NB4 (cell line): ENCODE data around the gene PLA2G4F.

Experiments
- DNase-seq: peaks from one replicate; pipeline ENCODE4 v3.0.0; 2010; ENCODE audit warnings: low read depth
- H3K4me3 ChIP-seq: one replicate; pipeline ENCODE4 v1.5.1; 2011; ENCODE audit warnings: mild to moderate bottlenecking, low read depth, low read length, moderate library complexity
- CTCF ChIP-seq: IDR thresholded peaks from one replicate; pipeline ENCODE4 v1.5.1; 2012; ENCODE audit warnings: low read depth, low read length
- MAX ChIP-seq: IDR thresholded peaks from 2 replicates; pipeline ENCODE4 v1.6.1; 2011; ENCODE audit warnings: low read depth, low read length
- MYC ChIP-seq: IDR thresholded peaks from 2 replicates; pipeline ENCODE4 v1.6.1; 2011; ENCODE audit warnings: low read depth, low read length
- POLR2A ChIP-seq: IDR thresholded peaks from 2 replicates; pipeline ENCODE4 v1.6.1; 2011; ENCODE audit warnings: mild to moderate bottlenecking; ENCODE audit not compliant: insufficient read length; ENCODE audit errors: extremely low read depth

The PLA2G4F gene

GRCh38 chr15:42178056-42178455 is 21.6 kb upstream of the PLA2G4F start:
- TF ChIP-seq MYC (no peak), POLR2A (no peak), CTCF (no peak), MAX (no peak)
- no peak for DNase-seq
- H3K4me3 ChIP-seq: no peak overlapping the region

- TF ChIP-seq CTCF: no peak
- TF ChIP-seq POLR2A: no peak
- no peak for TF ChIP-seq MYC
- TF ChIP-seq MAX: no peak
- DNase-seq: no peak
- no peak overlapping the region for H3K4me3 ChIP-seq
These were observed 19.2 kb upstream of the PLA2G4F start for GRCh38 chr15:42175671-42176070.

GRCh38 chr15:42172475-42172874 is 16.0 kb upstream of the PLA2G4F start:
- no peak for TF ChIP-seq POLR2A
- no peak for TF ChIP-seq MYC
- TF ChIP-seq CTCF: no peak
- TF ChIP-seq MAX: no peak
- H3K4me3 ChIP-seq: no peak overlapping the region

GRCh38 chr15:42171795-42172194 is 15.4 kb upstream of the PLA2G4F start:
- H3K4me3 ChIP-seq: no peak overlapping the region
- TF ChIP-seq POLR2A: no peak
- no peak for TF ChIP-seq MYC
- TF ChIP-seq CTCF: no peak
- no peak for TF ChIP-seq MAX
- DNase-seq: no peak

More at GRCh38 chr15:42172475-42172874, 16.0 kb upstream of the PLA2G4F start:
- no peak for DNase-seq

GRCh38 chr15:42171122-42171521 is 14.7 kb upstream of the PLA2G4F start:
- TF ChIP-seq MAX (no peak), MYC (no peak), CTCF (no peak), POLR2A (no peak)

More at GRCh38 chr15:42171122-42171521, 14.7 kb upstream of the PLA2G4F start:
- no peak overlapping the region for H3K4me3 ChIP-seq
- no peak for DNase-seq
